HFFc6 (cell line): Measurements from ENCODE around the gene NLN. TPM values are rescaled to one million over a fixed set of nuclear protein-coding genes. Genes with fewer than 3 reads are reported as not detected.

Experiments used
- DNase-seq: peaks from one replicate; pipeline ENCODE4 v3.0.0-alpha.2; 2018
- H3K27ac Mint-ChIP-seq: 2 replicates; pipeline ENCODE4 v1.8.0; 2020; ENCODE audit warnings: mild to moderate bottlenecking, mixed read lengths
- H3K27me3 Mint-ChIP-seq: 2 replicates; pipeline ENCODE4 v1.8.0; 2021; ENCODE audit warnings: mild to moderate bottlenecking, moderate library complexity, mixed read lengths; ENCODE audit not compliant: insufficient read depth
- H3K36me3 Mint-ChIP-seq: 2 replicates; pipeline ENCODE4 v1.8.0; 2021; ENCODE audit warnings: low read depth, mixed read lengths
- H3K4me1 Mint-ChIP-seq: 2 replicates; pipeline ENCODE4 v1.8.0; 2020; ENCODE audit warnings: low read depth, mixed read lengths
- H3K4me3 Mint-ChIP-seq: 2 replicates; pipeline ENCODE4 v1.8.0; 2020; ENCODE audit warnings: mild to moderate bottlenecking, moderate library complexity, mixed read lengths
- H3K9me3 Mint-ChIP-seq: 2 replicates; pipeline ENCODE4 v1.8.0; 2020; ENCODE audit warnings: mild to moderate bottlenecking, mixed read lengths
- CTCF ChIP-seq: fragments of 200-600 bp; sonication (generic); IDR thresholded peaks from 2 replicates; pipeline ENCODE4 v1.5.0; 2021; ENCODE audit warnings: antibody characterized with exemption, mild to moderate bottlenecking
- total RNA-seq, 6 experiments: library from RNA; stranded (reverse); fragmentation: NEBNext Ultra II Directional; extraction: Animal tissue kit (Norgen Biotek cat#: 25700); gene quantifications; 2 replicates in 1 of 6; 3 replicates in 5 of 6; pipeline ENCODE4 v1.2.3, GENCODE V29; 2021

NLN gene
- total RNA-seq, 6 experiments from 2014 or later, result 47.9 to 62.0 (median 57.1) TPM

- Mint-ChIP-seq H3K4me1 (peaks cover 20% of the 10 kb centered on the region), H3K27me3 (no peaks in the 10 kb centered on the region; the same call in 1 of the 2 replicates), H3K4me3 (no peak overlapping the region), H3K36me3 (peaks cover 20% of the 10 kb centered on the region), H3K9me3 (no peaks in the 10 kb centered on the region), H3K27ac (no peak overlapping the region)
- DNase-seq, result no peak
- TF ChIP-seq CTCF, result no peak
These were observed 12.9 kb downstream of the NLN start for GRCh38 chr5:65734921-65735320.

- no peak for DNase-seq
- Mint-ChIP-seq H3K4me1 (peaks cover 12% of the 10 kb centered on the region), H3K27ac (no peak overlapping the region), H3K36me3 (peaks cover 13% of the 10 kb centered on the region), H3K4me3 (no peak overlapping the region), H3K27me3 (no peaks in the 10 kb centered on the region; the same call in 1 of the 2 replicates), H3K9me3 (no peaks in the 10 kb centered on the region)
- TF ChIP-seq CTCF, result no peak
These were observed 14.0 kb downstream of the NLN start for GRCh38 chr5:65736011-65736410.

GRCh38 chr5:65737842-65738241 is 15.8 kb downstream of the NLN start:
- 0 out of 2 replicates have a peak, but pooled peaks cover 4% of the 10 kb centered on the region for H3K36me3 Mint-ChIP-seq
- no peaks in the 10 kb centered on the region for H3K9me3 Mint-ChIP-seq
- no peak for TF ChIP-seq CTCF
- no peaks in the 10 kb centered on the region; the same call in 1 of the 2 replicates for H3K27me3 Mint-ChIP-seq
- no peak overlapping the region for H3K27ac Mint-ChIP-seq
- no peak overlapping the region for H3K4me3 Mint-ChIP-seq
- no peak for DNase-seq
- H3K4me1 Mint-ChIP-seq, result peaks cover 28% of the 10 kb centered on the region

GRCh38 chr5:65738305-65738704 is 16.3 kb downstream of the NLN start:
- Mint-ChIP-seq H3K27ac (no peak overlapping the region), H3K4me1 (peaks cover 32% of the 10 kb centered on the region), H3K4me3 (no peak overlapping the region), H3K27me3 (no peaks in the 10 kb centered on the region; the same call in 1 of the 2 replicates), H3K9me3 (no peaks in the 10 kb centered on the region), H3K36me3 (0 out of 2 replicates have a peak, but pooled peaks cover 4% of the 10 kb centered on the region)
- no peak for TF ChIP-seq CTCF
- no peak for DNase-seq

GRCh38 chr5:65739162-65739561 is 17.2 kb downstream of the NLN start:
- no peak for TF ChIP-seq CTCF
- Mint-ChIP-seq H3K4me3 (no peak overlapping the region), H3K27me3 (no peaks in the 10 kb centered on the region; the same call in 1 of the 2 replicates), H3K9me3 (no peaks in the 10 kb centered on the region), H3K36me3 (peaks cover 5% of the 10 kb centered on the region; the same call in 1 of the 2 replicates), H3K4me1 (peaks cover 41% of the 10 kb centered on the region), H3K27ac (no peak overlapping the region)
- DNase-seq, result no peak
